ENCODE measurements around the gene ANXA2. TPM values are rescaled to one million over a fixed set of nuclear protein-coding genes. Genes with fewer than 3 reads are reported as not detected.

The ANXA2 gene
- total RNA-seq, 5 donors from 2014 or later (not counting 1 experiment from before 2014, with no cell fraction given) = 59.4 to 223 (median 159) TPM

DNA sequence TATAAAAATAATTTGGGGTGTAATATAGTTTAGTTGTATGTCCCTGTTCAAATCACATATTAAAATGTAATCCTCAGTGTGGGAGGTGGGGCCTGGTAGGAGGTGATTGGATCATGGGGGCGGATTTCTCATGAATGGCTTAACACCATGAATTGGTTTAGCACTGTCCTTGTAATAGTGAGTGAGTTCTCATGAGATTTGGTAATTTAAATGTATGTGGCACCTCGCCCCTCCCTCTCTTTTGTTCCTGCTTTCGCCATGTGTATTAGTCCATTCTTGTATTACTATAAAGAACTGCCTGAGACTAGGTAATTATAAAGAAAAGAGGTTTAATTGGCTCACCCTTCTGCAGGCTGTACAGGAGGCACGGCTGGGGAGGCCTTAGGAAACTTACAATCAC is 83.9 kb downstream of the ANXA2 start:
- no CpG with 5 or more reads among the region's 4 CpGs for WGBS (ENCODE audit: insufficient coverage)
- H3K4me1 ChIP-seq (ENCODE audit: control insufficient read depth in 1 of 2, extremely low read depth in 1 of 2, insufficient read depth in 2 of 2, low read length in 2 of 2) = no peaks in the 10 kb centered on the region
- H3K9me3 ChIP-seq = no peaks in the 10 kb centered on the region
- no peak overlapping the region for H3K4me3 ChIP-seq (ENCODE audit: control insufficient read depth in 1 of 2, extremely low read depth in 1 of 2, low read length in 1 of 2)
- H3K27ac ChIP-seq (ENCODE audit: low read length) = no peak overlapping the region
- H3K4me3 Mint-ChIP-seq = no peak overlapping the region
- peaks cover 5 to 15% of the 10 kb centered on the region in 2 donors for H3K27me3 Mint-ChIP-seq
- H3K36me3 ChIP-seq (ENCODE audit: control insufficient read depth in 2 of 2, extremely low read depth in 1 of 2, insufficient read depth in 1 of 2, low read length in 1 of 2) = no peaks in the 10 kb centered on the region
- CTCF ChIA-PET = no interaction called here
- H3K27me3 ChIP-seq (replicated peaks in 1 of 2; ENCODE audit: control insufficient read depth in 2 of 2, extremely low read depth in 1 of 2, insufficient read depth in 2 of 2, low read length in 1 of 2) = peaks cover 0 to 4% of the 10 kb centered on the region in 2 experiments
- no peaks in the 10 kb centered on the region for H3K36me3 Mint-ChIP-seq
- ATAC-seq (replicated peaks in 1 of 4) (no peak), DNase-seq (no peak)
- H3K27ac Mint-ChIP-seq = no peak overlapping the region
- POLR2A ChIA-PET = interaction anchor here in 1 of 2 donors (0.7 kb wide), 1 partner anchor 454 kb away, joined by 3 read pairs; no protein-coding TSS in a partner anchor
- peaks cover 0 to 8% (median 0%) of the 10 kb centered on the region in 3 donors for H3K9me3 Mint-ChIP-seq
- H3K4me1 Mint-ChIP-seq = no peaks in the 10 kb centered on the region

DNA sequence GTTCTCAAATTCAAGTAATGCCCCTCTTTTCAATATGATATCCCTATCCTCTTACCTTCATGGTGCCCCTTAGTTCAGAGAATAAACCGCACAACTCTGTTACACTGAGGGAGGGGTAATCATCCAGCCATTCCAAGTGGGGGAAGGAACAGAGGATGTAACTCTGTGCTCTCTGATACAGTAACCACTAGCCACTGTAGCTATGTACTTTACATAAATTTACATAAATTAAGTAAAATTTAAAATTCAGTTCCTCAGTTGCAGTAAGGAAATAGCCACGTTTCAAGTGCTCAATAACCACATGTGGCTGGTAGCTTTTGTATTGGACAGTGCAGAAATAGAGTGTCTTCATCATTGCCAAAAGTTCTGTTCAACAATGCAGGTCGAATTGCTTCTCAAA is 90.8 kb downstream of the ANXA2 start:
- WGBS (ENCODE audit: insufficient coverage) = 17% methylated on average over 1 of the region's 3 CpGs
- no peak for DNase-seq

GRCh38 chr15:60301024-60301423 is 96.8 kb downstream of the ANXA2 start:
- H3K27ac Mint-ChIP-seq = no peak overlapping the region
- 100% methylated on average over 1 of the region's 1 CpG for WGBS (ENCODE audit: insufficient coverage)
- H3K27ac ChIP-seq (ENCODE audit: low read length) = no peak overlapping the region
- ChIA-PET CTCF (no interaction called here), POLR2A (no interaction called here)
- no peaks in the 10 kb centered on the region for H3K36me3 Mint-ChIP-seq
- H3K9me3 ChIP-seq = no peaks in the 10 kb centered on the region
- DNase-seq (no peak), ATAC-seq (replicated peaks in 1 of 4) (no peak)
- no peaks in the 10 kb centered on the region for H3K36me3 ChIP-seq (ENCODE audit: control insufficient read depth in 2 of 2, extremely low read depth in 1 of 2, insufficient read depth in 1 of 2, low read length in 1 of 2)
- H3K9me3 Mint-ChIP-seq = no peaks in the 10 kb centered on the region
- H3K4me3 Mint-ChIP-seq = no peak overlapping the region
- peaks cover 6 to 11% of the 10 kb centered on the region in 2 donors for H3K27me3 Mint-ChIP-seq
- H3K4me3 ChIP-seq (ENCODE audit: control insufficient read depth in 1 of 2, extremely low read depth in 1 of 2, low read length in 1 of 2) = no peak overlapping the region
- H3K4me1 ChIP-seq (ENCODE audit: control insufficient read depth in 1 of 2, extremely low read depth in 1 of 2, insufficient read depth in 2 of 2, low read length in 2 of 2) = no peaks in the 10 kb centered on the region
- H3K27me3 ChIP-seq (replicated peaks in 1 of 2; ENCODE audit: control insufficient read depth in 2 of 2, extremely low read depth in 1 of 2, insufficient read depth in 2 of 2, low read length in 1 of 2) = no peaks in the 10 kb centered on the region
- no peaks in the 10 kb centered on the region for H3K4me1 Mint-ChIP-seq

More for the DNA sequence above, 90.8 kb downstream of the ANXA2 start:
- H3K27me3 ChIP-seq (replicated peaks in 1 of 2; ENCODE audit: control insufficient read depth in 2 of 2, extremely low read depth in 1 of 2, insufficient read depth in 2 of 2, low read length in 1 of 2) = peaks cover 0 to 4% of the 10 kb centered on the region in 2 experiments
- Mint-ChIP-seq H3K4me3 (no peak overlapping the region), H3K36me3 (no peaks in the 10 kb centered on the region), H3K9me3 (no peaks in the 10 kb centered on the region), H3K27ac (no peak overlapping the region), H3K4me1 (no peaks in the 10 kb centered on the region), H3K27me3 (peaks cover 22 to 33% of the 10 kb centered on the region in 2 donors)
- no peaks in the 10 kb centered on the region for H3K4me1 ChIP-seq (ENCODE audit: control insufficient read depth in 1 of 2, extremely low read depth in 1 of 2, insufficient read depth in 2 of 2, low read length in 2 of 2)
- no peaks in the 10 kb centered on the region for H3K36me3 ChIP-seq (ENCODE audit: control insufficient read depth in 2 of 2, extremely low read depth in 1 of 2, insufficient read depth in 1 of 2, low read length in 1 of 2)
- H3K9me3 ChIP-seq = no peaks in the 10 kb centered on the region
- H3K4me3 ChIP-seq (ENCODE audit: control insufficient read depth in 1 of 2, extremely low read depth in 1 of 2, low read length in 1 of 2) = no peak overlapping the region
- no peak for ATAC-seq (replicated peaks in 1 of 4)
- ChIA-PET POLR2A (no interaction called here), CTCF (interaction anchor here in 1 of 2 donors (0.7 kb wide), 1 partner anchor 14 kb away, joined by 4 read pairs; no protein-coding TSS in a partner anchor)
- no peak overlapping the region for H3K27ac ChIP-seq (ENCODE audit: low read length)

DNA sequence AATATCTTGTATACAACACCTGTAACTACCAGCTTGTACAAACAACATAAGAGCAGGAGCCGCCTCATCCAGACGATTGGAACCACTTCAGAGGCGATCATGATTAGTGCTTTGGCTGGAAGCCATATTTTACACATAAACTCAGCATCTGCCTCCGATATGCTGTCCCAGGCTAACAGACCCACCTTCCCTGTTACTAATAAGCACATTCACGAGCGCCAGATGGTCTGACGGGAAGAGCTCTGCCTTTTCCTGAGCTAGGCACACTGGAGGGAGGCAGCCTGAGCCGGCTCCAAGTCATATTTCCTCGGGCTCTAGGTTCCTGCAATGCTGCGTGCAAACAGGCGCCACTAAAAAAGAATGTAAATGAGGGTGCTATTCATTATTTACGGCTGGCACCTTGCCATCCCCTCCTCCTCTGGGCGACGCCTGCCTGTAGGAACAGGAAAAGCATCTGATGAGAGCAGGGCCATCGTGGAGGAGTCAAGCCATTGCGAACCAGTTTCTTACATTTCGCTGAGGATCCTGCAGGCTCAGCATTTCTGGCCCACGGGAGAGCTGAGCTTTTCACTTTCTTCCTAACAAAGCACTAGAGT is 98.2 kb downstream of the ANXA2 start:
- H3K9me3 ChIP-seq = no peaks in the 10 kb centered on the region
- H3K4me1 ChIP-seq (ENCODE audit: control insufficient read depth in 1 of 2, extremely low read depth in 1 of 2, insufficient read depth in 2 of 2, low read length in 2 of 2) = no peaks in the 10 kb centered on the region
- H3K4me1 Mint-ChIP-seq = no peaks in the 10 kb centered on the region
- no peak overlapping the region for H3K27ac Mint-ChIP-seq
- no peaks in the 10 kb centered on the region for H3K27me3 ChIP-seq (replicated peaks in 1 of 2; ENCODE audit: control insufficient read depth in 2 of 2, extremely low read depth in 1 of 2, insufficient read depth in 2 of 2, low read length in 1 of 2)
- POLR2A ChIA-PET = interaction anchor here in 1 of 2 donors (0.6 kb wide), 1 partner anchor 497 kb away, joined by 3 read pairs; no protein-coding TSS in a partner anchor
- DNase-seq (no peak), ATAC-seq (replicated peaks in 1 of 4) (no peak)
- H3K27ac ChIP-seq (ENCODE audit: low read length) = no peak overlapping the region
- no peaks in the 10 kb centered on the region for H3K9me3 Mint-ChIP-seq
- H3K4me3 ChIP-seq (ENCODE audit: control insufficient read depth in 1 of 2, extremely low read depth in 1 of 2, low read length in 1 of 2) = no peak overlapping the region
- CTCF ChIA-PET = no interaction called here
- 89% methylated on average over 18 of the region's 18 CpGs for WGBS (ENCODE audit: insufficient coverage)
- no peaks in the 10 kb centered on the region for H3K36me3 Mint-ChIP-seq
- no peak overlapping the region for H3K4me3 Mint-ChIP-seq
- H3K36me3 ChIP-seq (ENCODE audit: control insufficient read depth in 2 of 2, extremely low read depth in 1 of 2, insufficient read depth in 1 of 2, low read length in 1 of 2) = no peaks in the 10 kb centered on the region
- peaks cover 8 to 11% of the 10 kb centered on the region in 2 donors for H3K27me3 Mint-ChIP-seq

Other genes with a start within 250 kb of the ANXA2 start
- gene ICE2, start 81.2 kb upstream of the ANXA2 start, total RNA-seq = 10 to 100 TPM; 47.4 to 68.7 (median 52.4) TPM